Embryonic facial prominence (tissue), 1 donor: Measurements from ENCODE around the gene PRSS56.

Source experiments
- DNase-seq: peaks from one replicate; pipeline ENCODE4 v3.0.0-alpha.2; 2016; ENCODE audit errors: extremely low spot score

PRSS56 gene

GRCh38 chr2:232573042-232573441 is 52.9 kb downstream of the PRSS56 start:
- no peak for DNase-seq

DNA sequence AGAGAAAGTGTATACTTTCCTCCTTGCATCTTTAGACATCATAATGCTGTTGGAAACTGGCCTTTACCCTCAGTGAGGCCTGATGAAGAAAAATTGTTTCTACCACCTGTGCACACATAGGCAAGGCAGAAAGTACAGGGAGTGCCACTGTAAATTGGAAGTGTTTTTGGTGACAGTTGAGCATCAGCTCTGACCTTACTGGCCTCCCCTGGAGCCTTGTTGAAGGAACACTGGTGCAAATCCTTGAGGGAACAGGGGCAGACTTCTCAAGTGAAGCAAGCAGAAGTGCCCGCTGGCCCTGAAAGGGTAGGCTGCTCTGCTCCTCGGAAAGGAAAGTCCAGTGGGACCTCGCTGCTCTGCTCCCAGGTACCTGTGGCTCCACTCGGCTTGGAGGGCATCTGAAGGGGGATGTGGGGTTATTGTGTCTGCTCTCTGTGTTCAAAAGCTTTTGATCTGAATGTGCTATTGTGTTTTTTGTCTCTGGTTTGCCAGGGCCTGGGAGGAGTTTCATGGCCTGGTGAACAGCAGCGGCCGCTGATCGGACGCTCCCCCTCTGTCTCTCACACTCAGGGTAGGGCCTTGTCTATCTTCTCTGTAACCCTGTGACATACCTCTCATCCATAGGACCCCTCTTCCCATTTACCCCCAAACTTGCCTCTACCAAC is 53.7 kb downstream of the PRSS56 start:
- no peak for DNase-seq

- no peak for DNase-seq
Observed at GRCh38 chr2:232574674-232575403, 54.7 kb downstream of the PRSS56 start.
